Fibroblast of skin of scalp (primary cell): ENCODE data around the gene SHC1.
A peak's percentile ranks its signal among the peaks of the same experiment; 100 is the strongest.

Source experiments
- DNase-seq: peaks from one replicate; pipeline ENCODE4 v3.0.0-alpha.2; 2013

The SHC1 gene

GRCh38 chr1:155008015-155008941, 37.7 kb upstream of the SHC1 start:
- no peak for DNase-seq

- no peak for DNase-seq
Measured at GRCh38 chr1:155007251-155007828, 36.8 kb upstream of the SHC1 start.

- peak; percentile 42 for DNase-seq
Measured at GRCh38 chr1:155006601-155007101, 36.1 kb upstream of the SHC1 start.

- DNase-seq, result no peak
Measured at GRCh38 chr1:155005076-155006011, 34.8 kb upstream of the SHC1 start.

DNA sequence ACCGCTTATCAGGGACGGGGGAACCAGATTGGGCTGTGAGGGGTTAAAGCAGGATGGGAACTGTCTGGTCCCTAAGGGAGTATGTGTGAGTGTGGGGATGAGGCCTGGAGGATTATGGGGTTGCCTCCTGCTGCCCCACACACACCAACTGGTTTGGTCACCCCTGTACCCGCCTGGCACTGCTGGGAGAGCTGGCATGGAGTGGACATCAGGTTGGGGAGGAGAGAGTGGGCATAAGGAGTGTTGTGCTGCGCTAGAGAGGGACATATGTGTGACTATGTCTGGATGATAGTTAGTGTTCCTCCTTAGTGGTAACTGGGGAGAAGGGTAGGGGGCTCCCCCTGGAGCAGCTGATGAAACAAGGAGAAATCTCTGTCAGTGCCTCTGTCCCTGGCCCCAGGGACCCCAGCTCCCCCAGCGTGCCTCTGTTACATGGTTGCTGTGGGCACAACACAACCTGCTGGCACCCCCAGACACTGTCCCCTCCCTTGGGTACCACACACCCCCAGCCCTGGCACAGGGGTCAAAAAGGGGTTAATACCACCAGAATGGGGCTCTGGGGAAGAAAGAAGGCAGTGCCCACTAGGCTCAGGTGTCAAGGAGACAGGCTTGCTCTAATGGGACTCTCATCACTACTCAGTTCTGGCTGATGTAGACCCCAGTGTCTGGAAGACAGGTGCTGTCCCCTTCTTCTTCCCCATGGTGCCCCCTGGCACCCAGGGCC, 34.0 kb upstream of the SHC1 start:
- peak; percentile 43 for DNase-seq

DNA sequence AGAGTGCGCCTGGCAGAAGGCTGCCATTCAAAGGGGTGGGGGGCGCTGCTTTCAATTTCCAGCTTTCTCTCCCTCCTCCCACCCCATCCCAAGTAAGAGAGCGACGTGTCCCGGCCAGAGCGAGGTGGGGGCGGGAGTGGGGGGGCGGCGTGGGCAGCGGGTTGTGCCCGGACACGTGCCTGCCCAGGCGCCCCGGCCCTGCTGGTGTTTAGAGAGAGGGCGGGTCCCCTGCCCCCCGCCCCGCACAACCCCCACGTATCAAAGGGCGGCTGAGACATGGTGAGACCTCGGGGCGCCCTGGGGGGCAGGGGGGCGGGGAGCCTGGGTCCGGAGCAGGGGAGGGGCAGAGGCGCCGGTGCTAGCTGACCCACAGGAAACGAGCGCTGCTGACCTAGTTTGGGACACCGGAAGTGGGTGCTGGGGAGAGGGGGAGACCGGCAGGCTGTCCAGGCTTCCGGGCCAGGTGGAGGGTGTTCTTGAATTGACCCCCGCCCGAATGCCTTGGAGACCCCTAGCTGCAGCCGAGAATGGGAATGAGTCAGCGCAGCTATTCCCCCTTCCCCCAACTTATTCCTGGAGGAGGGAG, 33.3 kb upstream of the SHC1 start:
- DNase-seq, result peak; percentile 57

DNA sequence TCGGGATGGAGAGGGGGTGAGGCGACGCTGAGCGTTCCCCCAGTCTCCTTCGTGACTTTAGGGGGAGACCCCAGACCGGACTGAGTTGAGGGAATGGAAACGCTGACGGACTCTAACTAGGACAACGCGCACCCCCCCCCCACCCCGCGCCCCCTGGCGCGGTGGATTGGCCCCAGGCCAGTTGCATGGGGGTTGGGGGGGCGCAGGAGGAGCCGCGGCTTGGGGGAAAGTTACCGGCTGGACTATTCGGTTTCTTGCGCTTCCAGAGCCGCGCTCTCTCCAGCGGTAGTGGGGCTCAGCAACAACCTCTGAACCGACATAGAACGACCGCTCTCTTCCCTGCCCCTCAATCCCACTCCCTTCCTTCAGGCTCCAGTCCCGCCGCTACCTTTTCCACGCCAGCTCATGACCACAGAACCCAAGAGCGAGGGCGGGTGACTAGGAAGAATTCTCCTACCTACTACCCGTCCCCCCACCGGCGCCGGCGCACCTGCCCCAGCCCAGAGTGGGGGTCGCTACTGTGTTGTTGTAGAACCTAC, 32.7 kb upstream of the SHC1 start:
- peak; percentile 38 for DNase-seq

GRCh38 chr1:155002464-155003226, 32.1 kb upstream of the SHC1 start, which contains the start of gene ZBTB7B:
ZBTB7B (plus strand) TSS chr1:155002802; CDS start chr1:155014661, 11,859 bp downstream.
- no peak for DNase-seq

GRCh38 chr1:155001675-155002463, 31.3 kb upstream of the SHC1 start:
- DNase-seq, result peak; percentile 99

- DNase-seq, result no peak
Measured at GRCh38 chr1:155001425-155001674, 30.8 kb upstream of the SHC1 start.

- DNase-seq, result peak; percentile 88
Measured at GRCh38 chr1:155000726-155001424, 30.3 kb upstream of the SHC1 start.

GRCh38 chr1:155000411-155000725, 29.8 kb upstream of the SHC1 start:
- no peak for DNase-seq

DNA sequence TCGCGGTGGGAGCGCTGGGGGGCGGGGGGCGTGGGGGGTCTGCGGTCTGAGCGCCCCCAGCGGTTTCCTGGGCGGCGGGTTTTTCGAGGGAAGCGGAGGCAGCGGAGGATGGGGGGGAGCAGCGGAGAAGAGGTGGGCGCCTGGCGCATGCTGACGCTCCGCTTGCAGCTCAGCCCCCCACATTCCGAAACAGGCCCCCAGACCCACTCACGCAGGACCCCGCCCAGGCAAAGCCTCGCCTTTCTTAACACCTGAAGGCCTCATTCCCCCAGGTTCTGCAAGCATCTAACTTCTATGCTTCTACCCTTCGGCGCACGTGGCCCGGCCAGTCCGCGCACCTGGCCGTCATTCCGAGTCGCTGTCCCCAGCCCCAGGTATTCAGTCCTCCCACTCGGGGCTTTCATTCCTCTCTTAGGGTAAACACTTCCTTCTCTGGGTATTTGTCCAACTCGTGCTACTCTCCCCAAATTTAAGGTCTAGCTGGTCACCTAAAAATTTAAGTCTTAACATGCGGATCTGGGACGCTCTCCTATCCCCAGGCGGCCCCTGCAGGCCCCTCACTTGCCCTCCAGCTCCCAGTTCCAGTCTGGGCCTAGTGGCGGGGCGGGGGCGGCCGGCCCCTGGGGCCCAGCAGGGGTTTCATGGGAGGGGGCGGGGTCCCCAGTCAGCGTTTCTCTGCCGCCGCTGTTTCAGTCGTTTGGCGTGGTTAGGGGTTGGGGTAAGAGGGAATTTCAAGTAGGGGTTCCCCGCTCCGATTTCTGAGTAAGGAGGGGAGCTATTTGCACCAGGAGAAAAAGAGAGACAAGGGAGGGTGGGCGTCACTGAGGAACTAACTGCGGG, 29.2 kb upstream of the SHC1 start:
- no peak for DNase-seq

GRCh38 chr1:154998818-154999570, 28.4 kb upstream of the SHC1 start:
- DNase-seq, result peak; percentile 82

DNA sequence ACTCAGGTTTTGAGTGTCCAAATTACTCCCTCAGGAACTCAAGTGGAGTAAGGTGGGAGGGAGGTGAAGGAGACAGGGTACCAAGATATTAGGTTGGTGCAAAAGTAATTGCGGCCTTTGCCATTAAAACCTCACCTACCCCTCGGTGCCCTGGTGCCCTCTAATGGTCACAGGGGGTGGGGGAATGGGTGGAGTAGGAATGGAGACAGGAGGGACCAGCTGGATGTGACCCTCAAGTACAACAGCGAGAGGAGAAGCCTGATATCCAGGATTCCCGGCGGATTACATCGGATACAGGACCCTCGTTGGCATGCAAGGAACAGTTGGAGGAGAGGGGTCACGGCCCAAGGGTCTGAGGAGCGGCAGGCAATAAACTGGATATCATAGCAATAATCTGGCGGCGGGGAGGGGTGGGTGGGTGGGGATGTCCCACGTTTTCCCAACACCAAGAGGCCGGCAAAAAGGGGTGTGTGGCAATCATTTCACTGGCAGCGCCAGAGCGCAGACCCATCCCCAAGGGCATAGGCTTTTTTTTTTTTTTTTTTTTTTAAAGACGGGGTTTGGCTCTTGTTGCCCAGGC, 27.7 kb upstream of the SHC1 start:
- DNase-seq, result no peak

DNA sequence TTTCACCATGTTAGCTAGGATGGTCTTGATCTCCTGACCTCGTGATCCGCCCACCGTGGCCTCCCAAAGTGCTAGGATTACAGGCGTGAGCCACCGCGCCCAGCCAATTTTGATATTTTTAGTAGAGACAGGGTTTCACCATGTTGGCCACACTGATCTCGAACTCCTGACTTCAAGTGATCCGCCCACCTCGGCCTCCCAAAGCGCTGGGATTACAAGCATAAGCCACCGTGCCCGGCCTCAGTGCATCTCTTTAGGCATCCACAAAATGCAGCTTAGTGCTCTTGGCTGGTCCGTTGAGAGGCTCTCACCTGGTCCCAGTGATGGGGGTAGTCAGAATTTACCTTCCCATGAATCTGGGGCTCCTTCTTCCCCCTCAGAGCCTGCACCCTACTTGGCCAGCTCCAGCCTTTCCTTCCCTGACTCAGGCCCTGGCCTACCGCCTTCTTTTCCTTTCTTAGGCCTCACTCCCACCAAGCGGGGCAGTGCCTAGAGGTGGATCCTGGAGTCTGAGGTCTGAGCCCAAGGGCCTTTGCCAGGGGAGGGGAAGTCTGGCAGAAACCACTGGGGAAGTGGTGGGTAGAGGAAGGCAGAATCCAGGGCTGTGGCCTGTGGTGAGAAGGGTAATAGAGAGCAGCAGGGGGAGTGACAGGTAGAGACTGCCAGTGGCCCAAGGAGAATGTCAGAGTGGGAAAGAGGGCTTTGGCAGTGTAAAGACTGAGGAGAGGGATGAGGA, 26.6 kb upstream of the SHC1 start:
- no peak for DNase-seq
